ENCODE results near the gene AFF3.

GRCh38 chr2:99598441-99598840 lies 543.9 kb downstream of the AFF3 start:
- no peak for TF ChIP-seq EZH2 (optimal IDR thresholded peaks at IDR 0.05; ENCODE audit: low read depth, low read length)
- TF ChIP-seq CTCF (IDR thresholded peaks at IDR 0.05; ENCODE audit: low read length): no peak
- no peak for TF ChIP-seq EZH2phosphoT487 (IDR thresholded peaks at IDR 0.05; ENCODE audit: low read length)
